GM15510 (cell line): ENCODE measurements around the gene MAP4K5.

ENCODE experiments used
- POLR2A ChIP-seq: IDR thresholded peaks from 3 replicates; pipeline ENCODE4 v1.6.1; 2011; ENCODE audit warnings: borderline replicate concordance; ENCODE audit not compliant: insufficient read length; ENCODE audit errors: extremely low read depth

The MAP4K5 gene

GRCh38 chr14:50532502-50533240 lies at the start of gene MAP4K5:
Gene MAP4K5 (minus strand): TSS chr14:50532569. CDS start chr14:50532049, 520 bp downstream.
- TF ChIP-seq POLR2A, result peak; percentile 67

- TF ChIP-seq POLR2A, result no peak
Observed at GRCh38 chr14:50578433-50578832, 46.1 kb upstream of the MAP4K5 start.

GRCh38 chr14:50577982-50578381 lies 45.6 kb upstream of the MAP4K5 start:
- no peak for TF ChIP-seq POLR2A

GRCh38 chr14:50575769-50576168 lies 43.4 kb upstream of the MAP4K5 start:
- no peak for TF ChIP-seq POLR2A

GRCh38 chr14:50573862-50574261 lies 41.5 kb upstream of the MAP4K5 start:
- TF ChIP-seq POLR2A, result no peak

- TF ChIP-seq POLR2A, result no peak
Observed at GRCh38 chr14:50569714-50570274, 37.4 kb upstream of the MAP4K5 start.

- no peak for TF ChIP-seq POLR2A
Observed at GRCh38 chr14:50562841-50563240, 30.5 kb upstream of the MAP4K5 start.

GRCh38 chr14:50560931-50561285 lies 28.5 kb upstream of the MAP4K5 start:
- no peak for TF ChIP-seq POLR2A

- TF ChIP-seq POLR2A, result no peak
Observed at GRCh38 chr14:50559990-50560930, 27.9 kb upstream of the MAP4K5 start, which contains the start of gene ATL1. Gene ATL1 (plus strand): TSS chr14:50560145. CDS start chr14:50560266, 121 bp downstream.

- TF ChIP-seq POLR2A, result no peak
Observed at GRCh38 chr14:50551877-50552276, 19.5 kb upstream of the MAP4K5 start.

GRCh38 chr14:50550294-50550693 lies 17.9 kb upstream of the MAP4K5 start:
- no peak for TF ChIP-seq POLR2A

GRCh38 chr14:50545618-50546017 lies 13.2 kb upstream of the MAP4K5 start:
- TF ChIP-seq POLR2A, result no peak

GRCh38 chr14:50544911-50545310 lies 12.5 kb upstream of the MAP4K5 start:
- no peak for TF ChIP-seq POLR2A

GRCh38 chr14:50542941-50543418 lies 10.6 kb upstream of the MAP4K5 start:
- TF ChIP-seq POLR2A, result no peak

- no peak for TF ChIP-seq POLR2A
Observed at GRCh38 chr14:50541159-50541567, 8.8 kb upstream of the MAP4K5 start.
